ENCODE results near the gene TEKTIP1.

DNA sequence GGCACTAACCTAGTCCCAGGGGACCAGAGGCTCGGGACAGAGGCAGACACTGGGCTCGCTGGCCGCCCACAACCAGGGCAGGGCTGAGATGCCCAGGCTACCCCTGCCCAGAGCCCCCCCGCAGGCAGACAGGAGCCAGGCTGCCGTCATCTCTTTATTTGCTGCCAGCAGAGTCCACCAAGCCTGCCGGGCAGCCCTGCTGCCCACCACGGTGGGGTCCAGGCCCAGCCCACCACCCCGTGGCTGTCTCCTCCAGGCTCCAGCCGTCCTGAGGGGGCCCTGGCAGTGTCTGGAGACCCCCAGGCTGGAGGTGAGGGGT lies 5.0 kb downstream of the TEKTIP1 start:
- TF ChIP-seq POLR2A (IDR thresholded peaks at IDR 0.05): no peak
- TF ChIP-seq, protein P1, sequence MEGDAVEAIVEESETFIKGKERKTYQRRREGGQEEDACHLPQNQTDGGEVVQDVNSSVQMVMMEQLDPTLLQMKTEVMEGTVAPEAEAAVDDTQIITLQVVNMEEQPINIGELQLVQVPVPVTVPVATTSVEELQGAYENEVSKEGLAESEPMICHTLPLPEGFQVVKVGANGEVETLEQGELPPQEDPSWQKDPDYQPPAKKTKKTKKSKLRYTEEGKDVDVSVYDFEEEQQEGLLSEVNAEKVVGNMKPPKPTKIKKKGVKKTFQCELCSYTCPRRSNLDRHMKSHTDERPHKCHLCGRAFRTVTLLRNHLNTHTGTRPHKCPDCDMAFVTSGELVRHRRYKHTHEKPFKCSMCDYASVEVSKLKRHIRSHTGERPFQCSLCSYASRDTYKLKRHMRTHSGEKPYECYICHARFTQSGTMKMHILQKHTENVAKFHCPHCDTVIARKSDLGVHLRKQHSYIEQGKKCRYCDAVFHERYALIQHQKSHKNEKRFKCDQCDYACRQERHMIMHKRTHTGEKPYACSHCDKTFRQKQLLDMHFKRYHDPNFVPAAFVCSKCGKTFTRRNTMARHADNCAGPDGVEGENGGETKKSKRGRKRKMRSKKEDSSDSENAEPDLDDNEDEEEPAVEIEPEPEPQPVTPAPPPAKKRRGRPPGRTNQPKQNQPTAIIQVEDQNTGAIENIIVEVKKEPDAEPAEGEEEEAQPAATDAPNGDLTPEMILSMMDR (IDR thresholded peaks at IDR 0.05): no peak
